ENCODE data around the gene TUBA4A.
"Not testable (repeated sequence)": the region's sequence is repeated elsewhere in the genome, so short reads cannot be mapped to it uniquely, and the experiment has no call there.

The TUBA4A gene

DNA sequence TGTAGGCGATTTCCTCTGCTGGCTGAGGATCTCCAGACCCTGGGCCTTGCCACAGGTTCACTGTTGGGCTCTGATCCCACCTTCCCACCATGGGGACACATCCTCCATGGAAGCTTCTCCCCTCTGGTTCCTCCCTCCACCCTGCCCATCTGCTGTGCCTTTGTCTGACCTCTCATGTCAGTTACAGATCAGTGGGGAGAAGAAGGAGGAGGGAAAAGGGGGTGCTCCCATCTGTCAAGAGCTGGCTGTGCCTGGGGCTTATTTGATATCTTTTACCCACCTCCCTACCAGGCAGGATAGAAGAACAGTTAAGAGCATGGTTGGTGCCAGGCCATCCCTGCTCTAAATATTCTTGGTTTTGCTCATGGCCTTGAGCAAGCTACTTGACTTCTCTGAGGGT, 13.2 kb upstream of the TUBA4A start:
- DNase-seq = no peak

DNA sequence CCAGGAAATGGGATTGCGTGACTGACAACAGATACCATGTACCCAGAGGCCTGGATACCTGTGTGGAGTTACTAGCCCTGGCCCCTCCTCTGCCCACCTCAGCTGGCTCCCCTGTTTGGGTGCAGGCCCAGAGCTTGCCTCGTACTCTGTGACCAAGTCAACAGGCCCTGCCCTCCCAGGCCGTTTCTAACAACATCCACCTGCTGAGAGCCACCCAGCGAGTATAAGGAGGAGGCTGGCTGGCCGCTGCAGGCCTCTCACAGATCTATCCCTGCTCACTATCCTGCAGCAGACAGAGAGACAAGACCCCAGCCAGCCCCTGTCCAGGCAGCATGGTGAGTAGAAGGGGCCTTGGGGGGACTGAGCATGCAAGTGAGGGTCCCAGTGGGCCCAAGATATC, 12.5 kb upstream of the TUBA4A start:
- no peak for DNase-seq

DNA sequence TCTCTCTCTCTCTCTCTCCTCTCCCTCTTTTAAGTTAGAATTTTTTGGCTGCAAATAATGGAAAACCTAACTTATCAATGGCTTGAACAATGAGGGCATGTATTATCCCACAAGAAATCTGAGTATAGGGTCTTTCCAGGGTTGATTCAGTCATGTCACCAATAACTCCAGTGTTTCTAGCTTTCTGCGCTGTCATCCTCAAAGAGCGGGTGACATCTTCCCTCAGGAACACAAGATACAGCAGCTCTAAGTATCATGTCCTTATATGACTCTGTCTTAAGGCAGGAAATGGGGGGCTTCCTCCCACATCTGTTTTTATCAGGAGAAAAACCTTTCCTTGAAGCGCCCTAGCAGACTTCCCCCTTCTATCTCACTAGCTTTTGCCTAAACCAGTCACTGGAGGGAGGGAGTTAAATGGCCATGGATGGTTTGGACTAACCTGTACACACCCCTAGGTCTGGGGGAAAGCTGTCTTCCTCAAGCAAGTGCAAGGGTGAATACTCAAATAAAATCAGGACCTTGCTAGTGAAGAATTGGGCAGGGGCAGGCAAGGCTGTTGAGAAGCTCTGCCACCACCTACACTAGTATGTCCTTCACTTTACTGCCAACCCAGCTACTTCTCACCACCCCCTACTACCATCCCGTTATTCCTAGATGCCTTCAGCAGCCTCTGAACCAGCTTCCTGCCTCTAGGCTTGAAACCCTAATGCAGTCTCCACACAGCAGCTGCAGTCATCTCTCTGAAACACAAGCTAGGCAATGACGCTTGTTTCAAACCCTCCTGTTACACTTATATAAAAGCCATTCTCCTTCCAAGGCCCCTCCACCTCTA, 7.5 kb upstream of the TUBA4A start:
- DNase-seq = no peak

DNA sequence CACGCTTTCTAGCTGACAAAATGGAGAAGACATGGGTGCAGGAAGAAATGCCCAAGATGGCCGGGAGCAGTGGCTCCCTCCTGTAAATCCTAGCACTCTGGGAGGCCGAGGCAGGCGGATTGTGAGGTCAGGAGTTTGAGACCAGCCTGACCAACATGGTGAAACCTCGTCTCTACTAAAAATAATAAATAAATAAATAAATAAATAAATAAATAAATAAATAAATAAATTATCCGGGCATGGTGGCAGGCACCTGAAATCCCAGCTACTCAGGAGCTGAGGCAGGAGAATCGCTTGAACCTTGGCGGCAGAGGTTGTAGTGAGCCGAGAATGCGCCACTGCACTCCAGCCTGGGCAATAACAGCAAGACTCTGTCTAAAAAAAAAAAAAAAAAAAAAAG, 5.2 kb upstream of the TUBA4A start:
- not testable (repeated sequence) for DNase-seq

DNA sequence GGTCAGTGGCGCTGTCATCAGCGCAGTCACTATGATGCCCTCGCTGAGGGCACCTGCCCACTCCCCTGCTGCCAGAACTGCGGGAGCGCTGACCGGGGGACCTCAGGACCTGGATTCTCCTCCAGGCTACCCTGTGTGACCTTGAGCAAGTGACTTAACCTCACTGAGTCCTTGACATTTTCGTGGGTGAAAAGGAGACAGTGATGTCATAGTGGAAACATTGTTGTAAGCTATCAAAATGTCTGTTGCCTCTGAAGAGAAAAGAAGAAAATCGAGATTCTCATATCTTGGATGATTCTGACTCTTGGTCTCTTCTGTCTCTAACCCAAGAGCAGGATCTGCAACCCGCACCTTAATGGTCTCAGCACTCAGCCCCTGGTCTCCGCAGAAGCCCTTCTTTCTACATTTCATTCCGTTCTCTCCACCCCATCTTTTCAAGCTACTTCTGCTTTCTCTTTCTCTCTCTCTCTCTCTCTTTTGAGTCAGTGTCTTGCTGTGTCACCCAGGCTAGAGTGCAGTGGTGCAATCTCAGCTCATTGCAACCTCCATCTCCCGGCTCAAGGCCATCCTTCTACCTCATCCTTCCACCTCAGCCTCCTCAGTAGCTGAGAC, 978 bp upstream of the TUBA4A start:
- DNase-seq = no peak

DNA sequence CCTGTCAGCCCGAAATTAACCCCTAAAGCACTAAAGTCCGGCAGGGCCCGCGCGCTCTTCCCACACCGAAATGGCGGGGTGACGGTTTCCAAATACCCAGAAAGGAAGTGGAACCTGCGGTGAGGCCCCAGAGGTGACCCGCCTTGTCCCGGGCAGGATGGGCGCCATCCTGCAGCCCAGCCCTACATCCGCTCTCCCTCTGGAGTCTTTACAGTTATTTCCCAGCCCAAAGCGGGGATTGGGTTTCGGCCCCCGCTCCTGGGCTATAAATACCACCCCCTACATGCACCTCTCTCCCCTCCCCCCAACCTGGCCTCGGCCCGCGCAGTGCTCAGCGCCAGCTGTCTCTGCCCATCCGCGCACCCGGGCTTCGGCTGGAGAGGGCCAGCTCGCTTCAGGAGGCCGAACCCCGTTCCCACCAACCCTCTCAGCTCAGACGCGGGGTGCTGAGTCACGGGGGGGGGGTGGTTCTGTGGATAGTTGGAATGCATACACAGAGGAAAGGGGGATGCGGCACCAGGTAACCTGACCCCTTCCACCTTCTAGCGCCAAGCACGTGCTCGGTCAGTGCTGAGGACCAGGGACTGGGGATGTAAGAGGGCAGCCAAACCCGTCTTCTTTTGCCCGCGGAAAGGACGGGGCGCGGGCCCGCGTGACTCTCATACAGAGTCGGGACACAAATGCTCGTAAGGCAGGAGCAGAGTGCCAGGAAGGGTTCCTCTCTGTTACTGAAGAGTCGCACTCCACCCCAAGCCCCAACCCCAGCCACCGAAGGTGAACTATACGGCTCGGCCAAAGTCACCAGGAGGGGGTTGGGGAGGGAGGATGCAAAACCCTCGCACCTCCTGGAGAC, 592 bp downstream of the TUBA4A start, which contains the start of gene TUBA4B:
Gene TUBA4B, plus strand, starts transcription at position 344 of the 853 bp plus-strand sequence. Its CDS starts 165 bp downstream, at position 509.
- no peak for DNase-seq

DNA sequence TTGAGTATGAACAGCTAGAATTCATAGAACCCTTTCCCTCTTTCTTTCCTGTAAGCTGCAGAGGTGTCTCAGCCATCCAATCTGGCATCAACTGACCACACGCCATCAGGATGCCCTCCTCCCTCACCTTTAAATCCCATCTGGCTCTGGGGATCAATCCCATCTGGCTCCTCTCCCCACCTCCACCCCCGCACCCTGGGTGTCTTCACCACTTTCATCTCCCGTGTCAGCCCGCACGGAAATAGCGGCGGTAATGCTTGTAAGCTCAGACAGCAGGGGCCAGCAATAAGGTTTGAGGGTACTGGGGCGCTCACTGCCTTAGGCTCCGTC, 1.2 kb downstream of the TUBA4A start:
- no peak for DNase-seq

DNA sequence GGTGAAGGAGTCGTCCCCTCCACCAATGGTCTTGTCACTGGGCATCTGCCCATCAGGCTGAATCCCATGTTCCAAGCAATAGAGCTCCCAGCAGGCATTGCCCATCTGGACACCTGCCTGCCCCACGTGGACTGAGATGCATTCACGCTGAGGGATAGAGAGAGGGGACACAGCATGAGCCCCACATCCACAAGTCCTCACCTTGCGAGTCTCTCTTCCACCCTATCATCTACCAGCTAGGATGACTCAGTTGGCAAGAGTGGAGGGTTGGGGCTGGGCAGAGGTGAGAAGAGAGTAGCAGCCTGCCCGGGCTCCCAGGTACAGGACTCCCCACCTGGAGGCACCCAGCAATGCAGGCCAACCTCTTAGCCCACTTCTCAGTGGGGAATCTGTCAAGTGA, 1.6 kb downstream of the TUBA4A start:
- DNase-seq = no peak

DNA sequence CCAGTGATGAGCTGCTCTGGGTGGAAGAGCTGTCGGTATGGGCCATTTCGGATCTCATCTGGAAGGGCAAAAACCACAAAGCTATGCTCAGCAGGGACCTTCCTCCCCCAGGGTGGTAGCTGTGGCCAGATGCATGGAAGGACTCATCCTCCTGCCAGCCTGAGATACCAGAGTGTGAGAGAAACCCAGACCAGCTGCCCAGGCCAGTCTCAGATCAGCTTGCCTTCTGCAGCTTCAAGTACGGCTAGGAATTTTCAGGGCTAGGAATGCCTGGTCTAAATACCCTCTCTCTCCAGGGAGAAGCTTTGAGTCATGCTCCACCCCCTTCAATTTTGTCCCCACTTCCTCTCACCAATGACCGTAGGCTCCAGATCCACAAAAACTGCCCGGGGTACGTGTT, 2.1 kb downstream of the TUBA4A start:
- DNase-seq = no peak

DNA sequence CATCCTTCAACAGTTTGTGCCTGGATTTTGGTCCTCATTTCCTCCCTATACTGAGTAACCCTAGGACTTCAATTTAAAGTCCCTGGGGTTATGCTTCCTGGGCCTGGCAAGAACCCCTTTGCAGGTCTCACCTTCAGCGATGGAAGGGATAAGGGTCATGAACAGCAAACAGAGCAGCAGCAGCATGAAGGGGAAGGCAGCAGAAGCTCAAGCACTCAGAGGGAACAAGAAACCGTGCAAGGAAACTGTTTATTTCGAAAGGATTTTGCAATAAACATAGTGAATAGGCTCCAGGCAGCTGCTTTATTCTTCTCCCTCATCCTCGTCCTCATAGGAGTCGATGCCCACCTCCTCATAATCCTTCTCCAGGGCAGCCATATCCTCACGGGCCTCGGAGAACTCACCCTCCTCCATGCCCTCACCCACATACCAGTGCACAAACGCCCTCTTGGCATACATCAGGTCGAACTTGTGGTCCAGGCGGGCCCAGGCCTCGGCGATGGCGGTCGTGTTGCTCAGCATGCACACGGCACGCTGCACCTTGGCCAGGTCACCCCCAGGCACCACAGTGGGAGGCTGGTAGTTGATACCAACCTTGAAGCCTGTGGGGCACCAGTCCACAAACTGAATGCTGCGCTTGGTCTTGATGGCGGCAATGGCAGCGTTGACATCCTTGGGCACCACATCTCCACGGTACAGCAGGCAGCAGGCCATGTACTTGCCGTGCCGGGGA, 3.5 kb downstream of the TUBA4A start:
- no peak for DNase-seq

DNA sequence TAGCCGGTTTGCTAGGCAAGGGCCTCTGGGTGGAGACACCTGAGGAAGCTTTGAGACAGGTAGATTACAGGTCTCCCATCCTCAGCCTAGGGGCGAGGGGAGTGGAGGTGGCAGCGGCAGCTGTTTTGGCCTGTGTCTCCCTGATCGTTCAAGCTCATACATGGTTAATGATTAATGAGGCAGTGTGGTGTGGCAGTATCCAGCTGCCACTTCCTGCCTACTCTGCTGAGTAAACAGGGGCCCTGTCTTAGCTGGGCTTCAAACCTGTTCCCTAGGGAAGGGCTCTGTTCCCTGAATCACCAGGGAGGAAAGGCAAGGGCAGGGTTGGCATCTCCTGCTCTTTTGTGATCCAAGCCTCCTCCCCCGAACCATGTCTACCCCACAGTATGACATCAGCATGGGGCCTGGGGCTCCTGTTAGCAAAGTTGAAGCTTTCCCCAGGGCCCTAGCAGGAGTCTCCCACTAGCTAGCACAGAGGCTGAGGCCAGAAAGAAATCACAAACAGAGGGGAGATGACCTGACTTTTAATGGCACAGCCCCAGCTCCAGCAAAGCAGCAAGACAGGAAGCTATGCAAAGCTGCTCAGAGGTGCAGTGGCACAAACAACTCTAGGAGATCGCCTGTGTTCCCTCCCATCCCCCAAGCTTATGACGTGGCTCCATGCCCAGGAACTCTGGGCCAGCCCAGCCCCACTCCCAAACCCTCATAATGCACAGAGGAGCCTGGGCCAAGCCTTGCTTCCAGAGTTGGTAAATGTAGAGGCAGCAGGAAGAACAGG, 4.3 kb downstream of the TUBA4A start:
- DNase-seq = peak; percentile 7

DNA sequence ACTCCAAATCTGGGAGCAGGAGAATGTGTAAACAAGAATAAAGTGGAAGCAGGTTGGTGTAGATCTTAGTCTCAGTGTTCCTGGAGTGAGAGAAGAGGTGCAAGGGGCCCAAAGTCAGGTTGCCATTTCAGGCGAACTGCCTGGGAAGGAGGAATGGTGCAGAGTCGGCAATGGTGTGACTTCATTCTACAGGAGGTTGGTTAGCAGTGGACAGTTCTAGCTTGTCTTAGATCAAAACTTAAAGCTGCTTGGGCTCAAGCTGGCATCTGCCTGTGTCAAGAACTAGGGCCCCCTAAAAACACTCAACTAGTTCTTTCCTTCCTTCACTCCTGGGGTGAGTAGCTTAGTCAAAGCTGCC, 4.9 kb downstream of the TUBA4A start:
- DNase-seq = no peak

DNA sequence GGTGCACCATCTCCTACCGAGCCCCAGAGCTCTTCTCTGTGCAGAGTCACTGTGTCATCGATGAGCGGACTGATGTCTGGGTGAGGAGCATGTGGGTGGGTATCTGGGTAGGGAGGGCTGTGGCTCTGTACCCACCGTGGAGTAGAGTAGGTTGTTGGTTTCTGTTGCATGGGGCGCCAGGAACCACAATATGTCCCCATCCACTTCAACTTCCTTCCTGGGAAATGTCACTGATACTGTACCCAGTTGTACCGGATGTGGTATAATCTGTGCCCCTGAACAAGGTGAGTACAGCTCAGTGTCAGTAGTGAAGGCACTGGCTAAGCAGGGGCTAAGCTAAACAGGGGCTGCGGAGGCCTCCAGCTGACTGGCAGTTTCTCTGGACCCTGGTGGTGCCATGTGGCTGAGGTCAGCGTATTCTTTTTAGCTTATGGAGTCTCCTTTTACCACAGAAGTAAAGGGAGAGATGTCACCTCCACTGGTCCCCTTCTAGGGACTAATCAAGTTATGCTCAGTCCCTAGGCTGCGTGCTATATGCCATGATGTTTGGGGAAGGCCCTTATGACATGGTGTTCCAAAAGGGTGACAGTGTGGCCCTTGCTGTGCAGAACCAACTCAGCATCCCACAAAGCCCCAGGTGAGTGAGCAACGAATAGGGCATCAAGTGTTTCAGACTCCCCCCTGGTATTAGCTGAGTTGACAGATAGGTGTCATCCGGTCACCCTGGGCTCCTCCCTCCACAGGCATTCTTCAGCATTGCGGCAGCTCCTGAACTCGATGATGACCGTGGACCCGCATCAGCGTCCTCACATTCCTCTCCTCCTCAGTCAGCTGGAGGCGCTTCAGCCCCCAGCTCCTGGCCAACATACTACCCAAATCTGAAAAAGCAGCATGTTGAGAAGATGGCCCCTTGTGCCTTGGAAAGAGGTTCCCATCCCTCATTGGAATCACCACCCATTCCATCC, 5.8 kb downstream of the TUBA4A start:
- no peak for DNase-seq

DNA sequence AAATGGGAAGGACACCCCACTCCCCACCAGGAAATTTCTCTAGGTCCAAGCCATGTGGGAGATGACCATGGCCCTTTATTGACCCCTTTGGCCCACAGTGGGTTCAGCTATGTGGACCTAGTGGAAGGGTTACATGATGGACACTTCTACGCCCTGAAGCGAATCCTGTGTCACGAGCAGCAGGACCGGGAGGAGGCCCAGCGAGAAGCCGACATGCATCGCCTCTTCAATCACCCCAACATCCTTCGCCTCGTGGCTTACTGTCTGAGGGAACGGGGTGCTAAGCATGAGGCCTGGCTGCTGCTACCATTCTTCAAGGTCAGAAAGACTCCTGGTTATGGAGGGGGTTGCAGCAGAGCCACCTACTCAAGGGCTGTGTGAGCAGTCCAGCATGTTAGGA, 7.2 kb downstream of the TUBA4A start:
- no peak for DNase-seq

DNA sequence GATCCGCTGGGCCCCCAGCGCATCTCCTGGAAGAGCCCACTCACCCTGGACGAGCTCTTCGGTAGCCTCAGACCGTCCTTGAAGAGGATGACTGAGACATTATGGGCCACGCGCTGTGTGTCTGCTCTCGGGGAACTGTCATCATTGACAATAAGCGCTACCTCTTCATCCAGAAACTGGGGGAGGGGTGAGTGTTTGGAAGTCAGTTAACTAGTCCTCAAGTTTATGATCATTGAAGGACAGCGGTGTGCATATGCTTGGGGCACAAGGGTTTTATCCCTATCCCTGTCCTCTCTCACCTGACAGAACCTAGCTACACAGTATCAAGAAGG, 7.9 kb downstream of the TUBA4A start:
- no peak for DNase-seq

DNA sequence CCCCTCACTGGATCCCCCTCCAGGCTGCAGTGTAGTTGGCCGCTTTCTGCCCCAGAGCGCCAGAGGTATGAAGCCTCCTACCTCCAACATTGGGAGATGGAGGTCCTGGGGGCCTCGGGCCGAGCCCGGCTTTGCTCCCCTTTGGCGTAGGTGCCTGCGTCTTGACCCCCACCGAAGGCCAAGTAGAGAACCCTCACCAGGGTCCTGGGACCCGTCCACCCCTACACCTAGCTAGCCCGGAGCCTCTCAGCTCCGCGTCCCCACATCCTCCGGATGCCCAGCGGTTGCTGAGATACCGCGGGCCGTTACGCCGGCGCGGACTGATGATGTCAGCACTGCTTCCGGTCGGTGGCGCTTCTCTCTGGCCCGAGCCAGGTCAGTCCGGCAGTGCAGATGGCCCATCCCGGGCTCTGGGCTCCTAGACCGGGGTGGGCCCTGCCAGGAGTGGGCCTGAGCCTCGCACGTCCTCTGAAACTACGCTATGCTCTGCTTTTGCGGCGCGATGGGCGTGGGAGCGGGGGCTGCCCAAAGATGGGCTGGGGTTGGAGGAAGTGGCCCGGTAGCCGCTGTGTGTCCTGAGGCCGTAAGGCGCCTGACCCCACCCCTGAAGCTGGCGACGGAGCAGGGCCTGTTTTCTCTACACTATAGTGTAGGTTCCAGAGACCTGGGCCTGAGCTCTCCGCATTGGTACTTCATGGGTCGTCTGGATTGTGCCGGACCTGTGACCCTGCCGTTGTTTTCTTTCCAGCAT, 8.4 kb downstream of the TUBA4A start, which contains the start of the genes GLB1L and STK16:
Gene GLB1L, minus strand, starts transcription at position 297 of the 751 bp plus-strand sequence. CDS start 1,871 bp downstream, outside the sequence.
Gene STK16, plus strand, starts transcription at position 332 of the 751 bp plus-strand sequence. CDS start 521 bp downstream, outside the sequence.
- DNase-seq = peak; percentile 87

DNA sequence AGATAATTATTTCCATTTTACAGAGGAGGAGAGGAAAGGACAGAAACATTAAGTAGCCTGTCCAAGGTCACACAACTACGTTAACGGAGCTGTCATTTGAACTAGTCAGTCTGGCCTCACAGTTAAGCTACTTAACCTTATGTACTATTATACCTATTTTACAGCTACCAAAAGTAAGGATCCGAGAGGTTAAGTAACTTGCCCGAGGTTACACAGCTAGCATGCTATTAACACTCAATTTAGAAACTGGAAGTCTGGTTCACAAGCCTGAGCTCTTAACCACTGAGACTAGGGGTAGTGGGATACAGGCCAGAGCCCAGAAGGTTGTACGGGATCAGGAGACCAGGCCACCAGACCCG, 8.9 kb downstream of the TUBA4A start:
- DNase-seq = no peak

DNA sequence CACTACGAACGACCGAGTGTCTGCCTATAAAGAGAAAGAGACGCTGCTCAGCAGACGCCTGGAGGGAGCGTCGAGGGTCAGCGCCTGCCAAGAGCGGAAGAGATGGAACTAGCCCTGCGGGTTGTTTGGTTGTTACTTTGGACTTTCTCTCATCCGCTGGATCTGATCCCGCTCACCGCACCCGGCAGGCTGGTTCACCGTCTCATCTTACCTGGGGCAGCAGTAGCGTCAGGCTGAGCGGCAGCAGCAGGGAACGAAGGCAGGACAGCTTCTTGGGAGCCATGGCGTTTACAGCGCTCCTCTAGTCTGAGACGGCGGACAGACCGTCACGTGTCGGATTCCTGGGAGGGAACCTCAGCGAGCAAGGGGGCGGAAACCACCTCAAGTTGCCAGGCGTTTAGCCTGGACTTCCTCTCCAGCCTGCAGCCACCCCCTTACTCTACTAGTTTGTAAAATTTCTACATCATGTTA, 10.4 kb downstream of the TUBA4A start:
- no peak for DNase-seq

DNA sequence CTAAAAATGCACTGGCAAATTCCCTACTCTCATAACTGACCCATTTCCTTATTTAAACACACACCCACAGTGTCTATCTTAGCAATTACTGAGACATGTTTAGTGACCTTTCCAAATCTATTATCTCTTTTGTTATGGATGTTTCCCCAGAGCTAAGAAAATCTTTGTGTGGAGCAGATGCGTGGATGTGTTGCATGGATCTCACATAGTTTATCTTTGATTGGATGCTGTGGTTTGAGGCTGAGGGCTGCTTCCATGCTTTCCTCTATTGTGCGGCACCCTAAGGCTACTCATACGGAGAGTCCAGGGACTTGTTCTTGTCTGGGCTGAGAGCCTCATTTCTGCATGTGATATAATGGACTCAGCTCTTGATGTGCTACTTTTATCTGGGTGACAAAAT, 19.4 kb downstream of the TUBA4A start:
- DNase-seq = no peak

DNA sequence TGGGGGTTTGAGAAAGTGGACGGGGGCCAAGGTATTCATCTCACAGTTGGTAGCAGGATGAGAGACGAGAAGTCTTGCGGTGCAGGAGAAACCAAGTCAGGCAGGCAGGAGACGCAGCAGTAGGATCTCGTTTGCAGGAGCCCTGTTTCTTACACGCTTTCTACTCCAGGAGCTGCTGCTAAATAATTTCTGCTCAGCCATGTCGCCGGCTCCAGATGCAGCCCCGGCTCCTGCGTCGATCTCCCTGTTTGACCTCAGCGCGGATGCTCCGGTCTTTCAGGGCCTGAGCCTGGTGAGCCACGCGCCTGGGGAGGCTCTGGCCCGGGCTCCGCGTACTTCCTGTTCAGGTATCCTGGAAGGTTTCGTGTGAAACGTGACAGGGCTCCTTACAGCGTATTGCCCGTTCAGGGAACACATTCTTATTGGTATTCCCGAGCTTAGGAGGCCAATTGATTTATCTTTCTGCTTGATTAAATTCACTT, 23.6 kb downstream of the TUBA4A start:
- DNase-seq = no peak
